IPS-18c (cell line): Measurements from ENCODE around the gene DOCK1.

Source experiments
- H3K4me3 ChIP-seq: 2 replicates; pipeline ENCODE4 v1.7.0; 2013; ENCODE audit warnings: low read depth, mild to moderate bottlenecking, low read length, moderate library complexity; ENCODE audit not compliant: insufficient read depth
- H3K9me3 ChIP-seq: one replicate; pipeline ENCODE4 v1.6.1; 2013; ENCODE audit warnings: mild to moderate bottlenecking, low read length, moderate library complexity; ENCODE audit not compliant: control insufficient read depth, insufficient read depth

DOCK1 gene

DNA sequence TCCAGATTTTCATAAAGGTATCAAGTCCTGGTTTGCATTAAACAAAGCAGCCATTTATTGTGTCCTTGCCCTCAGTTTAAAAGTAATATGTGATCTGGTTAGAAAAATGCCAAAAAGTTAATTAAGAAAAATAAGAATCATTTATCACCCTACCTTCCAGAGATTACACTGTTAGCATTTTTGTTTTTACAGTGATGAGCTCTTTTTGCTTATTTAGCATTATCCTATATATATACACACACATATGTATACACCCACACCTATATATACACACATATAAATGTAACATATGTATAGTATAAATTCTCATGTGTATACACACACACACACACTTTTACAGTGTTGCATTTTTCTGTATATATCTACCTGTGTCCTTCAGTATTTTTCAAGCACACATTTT, 163.3 kb downstream of the DOCK1 start:
- Histone ChIP-seq H3K4me3 (no peak overlapping the region), H3K9me3 (no peaks in the 10 kb centered on the region)

DNA sequence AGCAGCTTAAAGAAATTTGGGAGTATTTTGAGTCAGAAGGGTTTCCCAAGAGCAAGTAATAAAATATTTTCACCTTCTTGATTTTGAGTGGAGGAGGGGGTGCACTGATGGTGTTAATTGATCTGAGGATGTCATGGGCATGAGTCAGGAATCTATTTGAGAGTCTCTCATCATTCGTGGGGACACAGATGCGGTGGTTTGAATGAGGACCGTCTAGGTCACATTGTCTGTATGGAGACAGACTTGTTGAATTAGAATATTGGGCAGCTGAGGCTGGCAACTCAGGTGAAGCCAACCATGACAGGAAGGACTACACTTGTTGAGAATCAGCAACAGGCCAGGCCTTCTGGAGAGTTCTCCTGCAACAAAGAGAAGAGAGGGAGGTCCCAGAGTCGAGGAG, 164.2 kb downstream of the DOCK1 start:
- H3K4me3 ChIP-seq = no peak overlapping the region
- H3K9me3 ChIP-seq = no peaks in the 10 kb centered on the region

DNA sequence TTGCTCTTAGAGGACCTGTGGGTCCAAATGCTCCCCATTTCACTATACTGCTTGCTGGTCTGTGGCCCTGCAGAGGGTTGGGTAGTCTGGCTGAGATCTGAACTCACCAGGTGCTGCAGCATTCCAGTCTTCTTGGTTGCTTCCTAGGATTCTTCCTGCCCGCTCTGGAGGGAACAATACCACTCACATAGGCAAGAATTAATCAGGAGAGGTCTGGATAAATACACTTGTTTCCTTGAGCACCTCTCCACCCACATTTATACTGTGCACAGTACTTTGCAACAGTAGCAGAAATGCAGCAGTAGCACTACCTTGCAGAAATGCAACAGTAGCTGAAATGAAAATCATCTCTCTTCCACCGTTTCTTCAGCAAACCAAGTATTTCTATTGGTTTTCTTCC, 165.9 kb downstream of the DOCK1 start:
- no peaks in the 10 kb centered on the region for H3K9me3 ChIP-seq
- no peak overlapping the region for H3K4me3 ChIP-seq

DNA sequence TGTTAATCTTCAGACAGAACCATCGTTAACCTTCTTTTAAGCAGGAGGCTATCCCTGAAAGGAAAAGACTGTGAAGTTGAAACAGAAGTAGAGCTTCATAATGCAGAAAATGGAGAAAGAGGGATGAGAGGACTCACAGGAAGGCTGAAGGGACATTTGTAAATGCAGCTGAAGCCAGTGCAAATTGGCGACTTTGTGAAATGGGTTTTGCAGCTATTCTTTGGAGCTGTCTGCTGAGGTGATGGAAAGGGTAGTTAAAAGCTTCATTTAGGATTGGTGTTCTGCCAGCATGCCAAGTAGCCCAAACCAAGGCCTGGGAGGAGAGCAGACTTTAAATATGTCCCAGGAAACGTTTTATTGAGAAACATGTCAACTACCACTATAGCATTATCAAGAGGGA, 168.4 kb downstream of the DOCK1 start:
- H3K4me3 ChIP-seq = no peak overlapping the region
- no peaks in the 10 kb centered on the region for H3K9me3 ChIP-seq

DNA sequence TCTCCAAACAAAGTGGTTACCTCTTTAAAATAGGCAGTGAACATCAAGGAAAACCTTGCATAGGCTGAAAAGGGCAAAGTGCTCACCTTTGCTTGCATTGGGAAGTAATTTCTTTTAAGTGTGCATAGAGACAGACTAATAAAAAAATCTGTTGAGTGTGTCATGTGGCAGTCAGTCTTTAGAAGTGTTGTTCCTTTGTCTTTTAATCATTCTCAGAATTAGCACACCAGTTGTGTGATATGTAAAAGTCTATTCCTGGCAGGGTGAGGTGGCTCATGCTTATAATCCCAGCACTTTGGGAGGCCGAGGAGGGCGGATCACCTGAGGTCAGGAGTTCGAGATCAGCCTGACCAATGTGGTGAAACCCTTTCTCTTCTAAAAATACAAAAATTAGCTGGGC, 174.2 kb downstream of the DOCK1 start:
- Histone ChIP-seq H3K4me3 (no peak overlapping the region), H3K9me3 (no peaks in the 10 kb centered on the region)

DNA sequence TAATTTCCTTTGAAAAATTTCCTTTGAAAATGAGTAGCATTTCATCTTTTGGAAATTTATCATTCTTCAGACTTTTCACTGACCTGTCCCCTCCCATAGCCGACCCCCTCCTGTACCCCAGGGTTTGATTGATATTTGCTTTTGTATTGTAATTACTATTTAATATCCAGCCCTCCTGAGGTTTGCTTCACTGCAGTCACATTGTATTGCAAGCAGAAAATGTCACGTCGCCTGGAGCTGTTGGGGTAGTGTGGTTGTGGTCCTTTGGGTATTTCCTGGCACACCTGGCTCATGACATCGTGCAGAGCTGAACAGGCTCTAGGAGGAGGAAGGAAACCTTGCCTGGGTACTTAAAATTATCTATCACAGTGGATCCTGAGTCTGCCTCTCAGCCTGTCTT, 175.1 kb downstream of the DOCK1 start:
- H3K9me3 ChIP-seq = no peaks in the 10 kb centered on the region
- H3K4me3 ChIP-seq = no peak overlapping the region

DNA sequence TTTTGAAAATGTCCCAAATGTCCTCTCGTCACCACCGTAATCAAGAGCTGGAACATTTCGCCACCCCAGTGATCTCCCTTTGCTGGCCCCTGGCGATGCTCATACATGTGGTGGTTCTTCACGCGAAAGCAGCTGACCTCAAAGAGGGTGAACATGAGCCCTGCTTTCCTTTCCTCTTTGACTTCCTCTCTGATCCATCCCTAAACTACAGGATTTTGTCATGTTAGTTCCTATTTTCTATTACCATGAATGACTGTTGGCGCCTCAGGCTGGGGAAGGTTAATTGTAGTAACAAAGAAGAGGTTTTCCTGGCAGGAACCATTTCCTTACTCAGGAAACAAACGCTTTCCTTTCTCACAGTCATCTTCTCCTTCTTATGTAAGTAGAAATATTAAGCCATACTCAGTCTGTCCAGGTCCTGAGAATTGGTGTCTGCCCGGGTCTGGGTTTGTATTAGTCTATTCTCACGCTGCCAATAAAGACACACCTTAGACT, 176.7 kb downstream of the DOCK1 start:
- H3K4me3 ChIP-seq = no peak overlapping the region
- no peaks in the 10 kb centered on the region for H3K9me3 ChIP-seq

DNA sequence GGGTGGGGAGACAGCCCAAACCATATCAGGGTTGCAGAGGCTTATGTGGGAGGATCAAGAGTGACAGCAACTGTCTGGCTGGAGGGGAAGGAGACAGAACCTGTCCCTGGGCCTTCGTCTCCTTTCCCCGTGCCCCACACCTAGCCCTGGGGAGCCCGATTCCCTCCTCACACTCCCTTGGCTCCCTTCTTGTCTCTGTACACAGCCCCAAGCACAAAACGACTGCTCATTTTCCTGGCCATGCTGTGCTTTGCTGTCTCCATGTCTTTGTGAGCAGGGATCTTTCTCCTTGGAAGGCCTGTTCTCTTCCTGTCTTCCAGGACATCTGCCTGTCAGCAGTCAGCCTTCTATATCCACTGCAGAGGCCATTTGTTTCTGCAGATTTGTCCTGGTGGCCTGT, 177.4 kb downstream of the DOCK1 start:
- H3K4me3 ChIP-seq = no peak overlapping the region
- H3K9me3 ChIP-seq = no peaks in the 10 kb centered on the region

DNA sequence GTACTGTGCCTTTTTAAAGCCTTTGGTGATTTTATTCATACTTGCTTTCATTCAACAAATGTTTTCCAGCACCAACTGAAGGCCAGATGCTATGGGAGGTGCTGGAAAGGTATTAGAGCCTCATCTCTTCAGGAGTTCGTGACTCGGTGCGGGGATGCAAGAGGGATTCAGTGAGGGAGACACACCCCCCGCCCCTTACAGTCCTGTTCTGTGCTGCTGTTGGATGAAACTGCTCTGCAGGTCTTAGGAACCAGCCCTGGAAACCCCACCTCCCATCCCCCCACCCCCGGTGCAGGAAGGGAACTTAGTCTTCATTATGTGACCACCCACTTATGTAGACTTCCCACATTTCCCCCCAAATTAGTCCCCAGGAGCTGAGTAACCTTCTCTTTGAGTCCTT, 180.7 kb downstream of the DOCK1 start:
- Histone ChIP-seq H3K9me3 (no peaks in the 10 kb centered on the region), H3K4me3 (no peak overlapping the region)

DNA sequence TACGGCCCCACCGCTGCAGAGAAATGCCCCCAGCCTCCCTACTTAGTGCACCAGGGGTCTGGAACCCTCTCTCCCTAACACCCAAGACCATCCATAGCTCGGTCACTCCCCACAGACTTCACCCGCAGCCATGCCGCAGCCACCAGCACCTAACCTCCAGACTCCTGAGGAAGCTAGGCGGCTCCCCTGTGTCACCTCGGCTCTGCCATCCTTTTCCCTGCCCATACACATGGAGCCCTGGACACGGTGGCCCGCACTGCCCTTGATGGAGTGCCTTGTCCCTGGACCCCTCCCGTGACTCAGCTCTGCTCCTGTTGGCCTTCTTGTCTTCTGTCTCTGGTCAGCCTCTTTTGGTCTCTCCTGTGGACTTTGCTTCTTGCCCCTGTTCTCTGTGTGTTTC, 183.7 kb downstream of the DOCK1 start:
- Histone ChIP-seq H3K4me3 (no peak overlapping the region), H3K9me3 (no peaks in the 10 kb centered on the region)

DNA sequence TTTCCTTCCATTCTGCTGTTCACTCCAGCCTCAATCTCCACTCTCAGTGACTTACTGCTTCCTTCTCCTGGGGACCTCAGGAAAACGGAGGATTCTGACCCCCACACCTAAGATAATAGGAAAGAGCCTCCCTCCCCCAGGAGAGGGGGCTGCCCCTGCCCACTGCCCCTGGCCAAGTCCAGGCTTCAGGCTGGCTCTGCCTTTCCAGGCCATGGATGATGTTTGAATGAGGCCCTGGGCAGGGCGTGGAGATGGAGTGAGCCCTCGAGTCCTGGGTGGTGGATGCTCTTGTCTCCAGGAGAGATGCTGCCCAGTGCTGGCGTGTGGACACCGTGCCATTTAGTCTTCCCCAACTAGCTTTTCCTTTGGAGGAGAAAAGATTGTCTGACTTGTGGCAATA, 184.2 kb downstream of the DOCK1 start:
- no peak overlapping the region for H3K4me3 ChIP-seq
- H3K9me3 ChIP-seq = no peaks in the 10 kb centered on the region

DNA sequence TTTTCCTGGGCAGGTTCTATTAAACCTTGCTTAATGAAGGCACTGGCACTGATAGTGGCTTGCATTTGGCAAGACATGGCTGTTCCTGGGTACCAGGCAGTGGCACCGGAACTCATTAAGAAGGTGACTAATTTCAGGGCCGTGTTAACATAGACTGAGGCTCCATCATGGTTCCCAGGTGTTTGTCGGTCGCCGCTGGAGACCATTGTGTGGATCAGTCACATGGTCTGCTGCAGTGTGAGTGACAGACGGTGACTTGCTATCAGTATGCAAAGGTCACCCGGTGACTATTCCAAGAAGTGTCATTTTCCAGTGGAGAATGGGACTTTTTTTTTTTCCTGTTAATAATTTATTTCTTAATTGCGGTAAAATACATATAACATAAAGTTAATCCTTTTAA, 184.9 kb downstream of the DOCK1 start:
- H3K9me3 ChIP-seq = no peaks in the 10 kb centered on the region
- no peak overlapping the region for H3K4me3 ChIP-seq

DNA sequence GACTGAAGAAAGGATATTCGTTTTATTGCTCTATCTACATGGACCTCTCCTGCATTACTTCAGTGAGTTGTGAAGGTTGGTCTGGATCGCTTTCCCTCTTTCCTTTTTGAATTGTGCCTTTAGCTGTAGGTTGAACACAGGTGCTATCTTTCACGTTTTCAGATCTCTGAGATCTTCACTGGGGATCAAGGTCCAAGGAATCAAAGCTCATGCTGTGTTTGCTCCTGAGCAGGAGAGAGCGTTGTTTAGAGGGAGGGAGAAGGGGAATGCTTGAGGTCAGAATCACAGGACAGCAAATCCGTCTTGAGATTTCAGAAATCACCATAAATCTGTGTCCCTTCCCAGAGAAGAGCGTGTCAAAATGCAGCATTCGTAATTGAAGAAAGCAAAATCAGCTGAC, 186.1 kb downstream of the DOCK1 start:
- H3K9me3 ChIP-seq = no peaks in the 10 kb centered on the region
- H3K4me3 ChIP-seq = no peak overlapping the region

DNA sequence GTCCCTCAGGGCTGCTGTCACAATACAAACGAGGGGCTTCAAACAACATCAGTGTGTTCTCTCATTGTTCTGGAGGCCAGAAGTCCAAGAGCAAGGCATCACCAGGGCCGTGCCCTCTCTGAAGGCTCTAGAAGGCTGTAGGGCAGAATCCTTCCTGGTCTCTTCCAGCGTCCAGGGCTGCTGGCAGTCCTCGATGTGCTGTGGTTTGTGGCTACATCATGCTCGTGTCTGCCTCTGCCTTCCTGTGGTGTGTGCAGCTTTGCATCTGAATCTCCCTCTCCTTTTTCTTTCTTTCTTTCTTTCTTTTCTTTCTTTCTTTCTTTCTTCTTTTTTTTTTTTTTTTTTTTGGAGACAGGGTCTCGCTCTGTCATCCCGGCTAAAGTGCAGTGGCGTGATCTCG, 187.7 kb downstream of the DOCK1 start:
- no peaks in the 10 kb centered on the region for H3K9me3 ChIP-seq
- H3K4me3 ChIP-seq = no peak overlapping the region

DNA sequence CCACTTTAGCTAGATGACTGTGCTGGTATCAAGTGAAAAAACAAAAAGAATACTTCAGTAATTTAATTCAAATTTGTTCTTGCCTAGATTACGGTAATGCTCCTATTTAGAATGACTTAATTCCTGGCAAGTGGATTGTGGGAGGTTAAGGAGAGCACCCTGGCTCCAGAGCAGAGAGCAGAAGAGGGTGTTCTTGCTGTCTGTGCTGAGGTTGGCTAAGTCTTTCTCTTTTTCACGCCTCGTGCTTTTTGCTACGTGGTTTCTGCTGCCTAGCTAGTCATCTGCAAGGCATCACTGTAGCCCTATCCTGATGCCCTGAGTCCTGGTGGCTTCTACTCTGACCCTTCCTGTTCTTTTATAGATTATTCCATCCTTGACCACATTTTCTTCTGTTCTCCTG, 189.8 kb downstream of the DOCK1 start:
- H3K4me3 ChIP-seq = no peak overlapping the region
- H3K9me3 ChIP-seq = no peaks in the 10 kb centered on the region

DNA sequence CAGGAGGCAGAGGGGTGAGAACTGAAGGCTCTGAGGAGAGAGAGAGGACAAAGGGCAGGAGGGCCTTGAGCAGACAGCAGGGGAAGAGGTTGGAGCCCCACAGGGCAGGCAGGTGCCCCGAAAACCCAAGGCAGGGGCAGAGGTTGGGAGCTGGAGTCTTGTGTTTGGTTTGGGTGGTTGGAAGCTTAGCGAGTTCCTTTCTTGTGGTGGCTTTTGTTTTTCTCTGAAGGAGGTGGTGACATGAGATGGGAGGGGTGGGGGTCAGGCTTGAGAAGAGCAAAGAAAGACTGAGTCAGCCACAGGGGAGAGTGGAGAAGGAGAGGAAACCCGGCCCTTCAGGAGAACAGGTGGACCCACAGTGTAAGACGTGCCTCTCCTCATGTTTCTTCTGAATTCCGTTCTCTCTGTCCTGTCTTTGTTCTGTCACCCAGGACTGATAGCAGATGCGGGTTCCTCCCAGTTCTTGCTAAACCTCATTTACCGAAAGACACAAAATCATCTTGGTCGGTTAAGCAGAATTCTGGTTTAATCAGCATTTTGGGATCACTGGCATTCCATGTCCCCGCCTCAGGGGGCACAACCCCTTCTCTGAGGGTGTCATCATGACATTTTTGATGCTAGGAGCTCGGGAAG, 195.9 kb downstream of the DOCK1 start:
- H3K4me3 ChIP-seq = no peak overlapping the region
- H3K9me3 ChIP-seq = no peaks in the 10 kb centered on the region

DNA sequence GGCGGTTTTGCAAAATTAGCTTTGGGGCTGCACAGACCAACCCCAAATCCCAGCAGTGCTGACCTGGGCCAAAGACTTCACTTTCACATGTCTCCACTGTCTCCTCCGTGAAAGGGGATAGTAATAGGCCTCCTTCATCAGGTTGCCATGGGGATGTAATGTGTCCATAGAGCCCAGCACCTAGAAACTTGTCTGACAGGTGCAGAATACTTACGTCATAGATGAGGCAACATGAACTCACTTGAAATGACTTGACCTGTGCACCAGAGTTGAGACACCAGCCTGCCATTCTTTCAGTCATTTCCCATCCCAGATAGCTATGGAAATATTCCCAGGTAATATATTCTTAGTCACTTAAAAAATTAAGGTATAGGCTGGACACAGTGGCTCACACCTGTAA, 196.9 kb downstream of the DOCK1 start:
- no peak overlapping the region for H3K4me3 ChIP-seq
- no peaks in the 10 kb centered on the region for H3K9me3 ChIP-seq

DNA sequence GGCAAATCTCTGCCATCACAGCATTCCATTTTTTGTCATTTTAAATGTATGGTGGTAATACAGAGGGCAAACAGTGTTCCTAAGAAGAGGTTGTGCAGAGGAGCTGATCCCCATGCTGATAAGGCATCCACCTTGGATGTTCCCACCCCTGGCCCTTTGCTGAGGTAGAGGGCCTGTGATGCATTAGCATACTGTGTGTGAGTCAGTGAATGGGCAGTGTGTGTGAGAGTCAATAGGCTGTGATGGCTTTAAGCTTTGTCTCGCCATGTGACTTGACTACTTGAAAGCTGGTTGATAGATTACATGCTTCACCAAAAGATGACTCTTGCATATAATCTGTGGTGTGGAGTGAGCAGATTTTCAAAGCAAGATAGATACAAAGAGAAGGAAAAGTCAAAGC, 209.9 kb downstream of the DOCK1 start:
- Histone ChIP-seq H3K4me3 (no peak overlapping the region), H3K9me3 (no peaks in the 10 kb centered on the region)

DNA sequence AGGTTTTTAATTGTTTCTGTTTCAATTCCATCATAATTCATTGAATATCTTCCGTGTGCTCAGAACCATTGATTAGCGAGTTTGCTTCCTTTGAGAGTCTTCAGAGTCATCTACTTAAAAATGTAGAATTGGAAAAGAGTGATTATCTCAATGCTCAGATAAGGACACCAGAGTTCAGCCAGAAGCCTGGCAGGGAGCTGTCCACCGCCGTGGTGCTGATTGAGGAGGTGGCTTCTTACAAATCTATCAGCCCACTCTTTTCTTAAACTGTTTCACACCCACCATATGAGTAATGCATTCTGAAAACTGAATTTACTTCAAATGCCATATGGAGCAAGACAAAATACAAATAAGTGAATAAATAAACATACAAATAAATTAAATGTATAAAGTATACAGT, 211.9 kb downstream of the DOCK1 start:
- H3K4me3 ChIP-seq = no peak overlapping the region
- no peaks in the 10 kb centered on the region for H3K9me3 ChIP-seq
